Stimulated activated CD4-positive, alpha-beta T cell treated with anti-CD3 and anti-CD28 coated beads, TNF-alpha, amount 100 ng/mL, for 1 hour (primary cell): ENCODE measurements around the gene PCYT1A.
"Not testable (repeated sequence)": the region's sequence is repeated elsewhere in the genome, so short reads cannot be mapped to it uniquely, and the experiment has no call there.

Source experiments
- DNase-seq, 3 donors: peaks; one replicate each; pipeline ENCODE4 v3.0.0-alpha.2; 2020; ENCODE audit warnings: low read depth in 3 of 3, low spot score in 1 of 3

The PCYT1A gene

DNA sequence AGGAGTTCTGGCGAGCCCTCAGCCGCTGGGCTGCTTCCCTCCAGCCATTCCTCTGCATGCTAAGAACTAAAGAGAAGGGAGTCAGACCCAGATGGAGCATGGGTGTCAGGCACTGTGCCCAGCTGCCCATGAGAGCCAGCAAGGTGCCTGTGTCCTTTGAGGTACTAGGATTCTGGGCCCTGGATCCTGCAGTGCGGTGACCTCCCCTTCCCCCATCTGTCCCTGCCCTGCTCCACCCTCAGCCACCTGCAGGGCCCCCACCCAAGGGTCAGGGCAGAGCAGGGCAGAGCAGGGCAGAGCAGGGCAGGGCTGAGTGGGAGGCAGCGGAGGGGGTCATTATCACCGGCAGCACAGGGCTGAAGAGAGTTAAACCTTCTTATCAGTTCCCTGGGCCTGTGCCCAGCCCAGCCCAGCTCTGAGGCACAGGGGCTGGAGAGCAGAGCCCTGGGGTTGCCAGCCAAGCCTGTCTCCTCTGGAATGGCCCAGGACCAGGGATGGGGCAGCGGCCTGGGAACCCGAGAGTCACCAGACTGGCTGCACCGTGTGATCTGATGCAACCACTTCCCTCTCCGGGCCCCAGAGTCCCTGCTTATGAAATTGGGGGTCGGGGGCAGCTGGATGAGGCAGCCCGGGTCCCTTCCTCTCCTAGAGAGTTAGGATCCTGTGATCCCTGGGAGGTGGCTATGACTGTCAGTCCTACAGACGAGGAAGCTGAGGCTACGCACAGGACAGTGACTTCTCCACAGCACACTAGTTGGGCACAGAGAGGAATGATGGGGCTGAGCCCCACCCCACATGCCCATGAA, 93.6 kb downstream of the PCYT1A start:
- no peak for DNase-seq

DNA sequence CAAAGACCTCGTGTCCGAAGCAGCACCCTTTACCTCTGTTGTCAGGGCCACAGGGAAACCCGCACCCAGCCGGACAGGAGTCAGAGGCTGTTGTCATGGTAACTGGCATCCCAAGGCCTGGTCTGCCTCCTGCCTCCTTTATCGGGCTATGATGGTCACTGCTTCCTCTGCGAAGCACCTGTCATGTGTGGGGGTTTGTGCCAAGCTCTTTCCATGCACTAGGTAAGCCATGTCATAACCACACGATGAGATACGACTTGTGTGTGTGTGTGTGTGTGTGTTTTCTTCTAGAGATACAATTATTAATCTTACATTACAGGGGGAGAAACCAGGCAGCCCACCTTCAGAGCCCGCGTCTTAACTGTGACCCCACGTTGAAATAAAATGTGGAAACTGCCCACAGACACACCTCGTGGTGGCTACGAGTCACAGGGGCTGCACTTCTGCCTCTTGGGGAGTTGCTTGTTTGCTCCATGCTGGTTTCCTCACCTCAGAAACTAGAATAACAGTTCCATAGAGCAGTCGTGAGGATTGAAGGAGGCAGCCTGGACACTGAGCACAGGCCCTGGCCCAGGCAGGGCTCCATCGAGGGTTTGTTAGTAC, 94.3 kb downstream of the PCYT1A start:
- no peak for DNase-seq

DNA sequence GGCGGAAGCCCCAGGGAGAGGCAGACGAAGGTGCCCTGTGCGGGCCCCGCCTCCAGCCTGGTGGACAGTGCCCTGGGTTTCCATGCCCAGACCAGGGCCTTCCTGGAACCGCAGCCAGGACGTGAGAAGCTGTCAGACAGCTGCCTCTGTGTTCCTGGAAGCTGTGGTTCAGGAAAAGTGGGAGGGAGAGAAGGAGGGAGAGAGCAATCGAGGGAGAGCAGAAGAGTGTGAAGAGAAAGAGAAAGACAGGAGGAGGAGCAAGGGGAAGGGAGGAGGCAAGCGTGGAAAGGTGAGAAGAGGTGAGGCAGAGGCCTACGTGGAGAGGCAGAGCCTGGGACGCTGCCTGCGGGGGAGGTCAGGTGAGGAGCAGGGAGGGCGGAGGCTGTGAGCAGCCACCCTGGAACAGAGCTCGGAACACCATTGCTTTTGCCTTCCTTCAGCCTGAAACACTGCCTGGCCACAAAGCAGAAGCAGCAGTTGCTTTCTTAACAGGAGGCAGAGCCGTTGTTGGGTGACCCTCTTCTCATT, 94.9 kb downstream of the PCYT1A start:
- no peak for DNase-seq

DNA sequence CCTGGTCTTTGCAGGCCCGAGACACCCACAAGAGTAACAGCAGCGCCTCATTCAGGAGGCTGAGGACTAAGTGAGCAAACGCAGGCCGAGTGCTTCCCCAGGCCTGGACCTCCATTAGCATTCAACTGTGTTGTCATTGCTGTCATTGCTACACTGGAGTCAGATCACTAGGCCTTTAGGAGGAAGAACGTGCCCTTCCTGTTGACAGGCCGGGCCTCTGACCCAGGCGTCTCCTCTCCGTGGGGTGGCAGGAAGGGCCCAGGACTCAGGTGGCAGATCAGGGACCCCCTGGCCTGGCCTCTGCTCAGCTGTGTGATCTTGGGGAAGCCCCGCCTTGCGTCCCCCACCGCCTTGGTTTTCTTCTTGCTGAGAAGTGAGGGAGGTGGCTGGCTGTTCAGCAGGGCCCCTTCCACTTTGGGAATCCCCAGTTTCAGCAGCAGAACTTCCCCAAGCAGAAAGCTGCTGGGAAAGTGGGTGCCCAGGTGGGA, 95.4 kb downstream of the PCYT1A start:
- DNase-seq: no peak

DNA sequence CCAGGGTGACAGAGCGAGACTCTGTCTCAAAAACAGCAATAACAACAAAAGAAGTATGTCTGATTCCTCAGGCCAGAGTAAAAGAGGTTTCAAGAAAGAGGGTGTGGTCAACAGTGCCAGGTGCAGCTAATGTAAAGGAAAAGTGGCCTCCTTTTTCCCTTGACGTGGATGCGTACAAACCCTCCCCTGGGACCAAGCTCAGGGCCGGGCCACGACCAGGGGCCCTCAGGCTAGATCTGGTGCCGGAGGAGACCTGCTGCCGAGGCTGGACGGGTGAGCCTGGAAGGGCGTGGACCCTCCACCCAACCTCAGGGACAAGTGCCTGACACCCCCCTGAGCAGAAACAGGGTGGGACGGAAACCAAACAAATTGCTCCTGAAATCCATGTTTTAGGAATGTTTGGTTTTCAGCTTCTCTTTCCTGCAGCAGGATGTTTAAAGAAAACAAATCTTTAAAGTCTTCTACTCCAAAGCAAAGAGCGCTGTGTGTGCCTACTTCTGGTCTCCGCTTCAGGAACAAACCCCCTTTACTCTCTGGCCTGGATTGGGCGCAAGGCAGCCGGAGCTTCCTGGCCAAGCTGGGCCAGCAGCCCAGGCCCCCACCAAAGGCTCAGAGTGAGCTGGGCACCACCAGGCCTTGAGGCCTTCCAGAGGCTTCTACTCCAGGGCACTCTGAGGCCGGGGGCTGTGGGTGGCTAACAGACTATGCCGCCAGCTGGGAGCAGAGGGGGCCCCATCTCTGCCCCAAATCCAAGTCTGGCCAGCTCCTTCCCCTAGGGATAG, 97.8 kb downstream of the PCYT1A start:
- DNase-seq: no peak

DNA sequence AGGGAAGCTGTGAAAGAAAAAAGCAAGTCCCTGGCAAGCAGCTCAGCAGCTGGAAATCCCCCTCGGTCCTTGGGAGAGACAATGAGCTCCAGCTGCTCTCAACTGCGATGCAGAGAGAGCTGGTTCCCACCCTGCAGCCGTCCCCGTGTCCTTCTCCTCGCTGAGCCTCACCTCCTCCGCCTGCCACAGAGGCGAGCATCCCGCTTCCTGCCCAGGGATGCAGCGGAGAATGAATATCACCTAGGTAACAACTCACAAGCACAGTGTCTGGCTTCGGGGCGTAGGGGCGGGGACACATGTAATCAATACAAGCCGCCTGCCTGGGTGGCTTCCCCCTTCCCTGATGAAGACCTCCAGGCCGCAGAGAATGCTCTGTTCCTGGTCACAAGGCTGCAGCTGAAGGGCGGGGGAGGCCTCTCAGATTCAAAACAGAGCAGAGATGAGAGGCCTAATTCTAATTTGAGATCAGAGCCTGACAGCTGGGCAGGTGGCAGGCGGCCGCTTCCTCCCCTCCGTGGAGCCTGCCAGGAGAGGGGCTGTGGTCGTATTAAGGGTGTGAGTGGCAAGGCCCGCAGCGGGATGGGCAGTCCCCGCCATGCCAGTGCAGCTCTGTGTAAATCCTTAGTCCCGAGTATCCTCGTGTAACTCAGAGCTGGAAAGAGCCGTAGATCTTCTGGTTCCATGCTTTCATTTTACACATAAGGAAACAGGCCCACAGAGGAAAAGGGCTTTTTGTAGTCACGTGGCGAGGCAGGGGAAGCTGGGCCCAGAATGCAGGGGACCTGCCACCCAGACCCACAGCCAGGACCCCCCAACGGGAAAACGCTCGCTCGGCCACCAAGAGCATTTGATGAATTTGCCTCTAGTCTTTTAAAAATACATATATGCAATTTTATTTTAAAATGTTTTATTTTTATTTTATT, 100.6 kb downstream of the PCYT1A start:
- DNase-seq: no peak

DNA sequence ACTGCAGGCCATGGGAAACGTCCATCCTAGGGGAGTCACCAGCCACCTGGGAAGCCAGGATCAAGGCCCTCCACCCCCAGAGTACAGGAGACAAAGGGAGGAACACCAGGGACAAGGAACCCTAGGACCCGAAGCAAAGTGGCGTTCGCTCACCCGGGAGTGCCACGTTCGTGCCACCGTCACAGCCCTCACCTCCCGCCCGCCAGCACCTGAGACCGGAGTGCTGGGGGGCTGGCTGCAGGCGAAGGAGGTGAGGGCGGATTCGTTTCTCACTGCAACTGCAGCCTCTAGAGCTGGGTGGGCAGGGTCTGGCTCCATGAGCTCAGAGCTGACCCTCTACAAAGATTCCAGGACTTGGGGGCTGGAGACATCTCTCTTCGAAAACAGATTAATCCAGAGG, 102.6 kb downstream of the PCYT1A start:
- no peak for DNase-seq

DNA sequence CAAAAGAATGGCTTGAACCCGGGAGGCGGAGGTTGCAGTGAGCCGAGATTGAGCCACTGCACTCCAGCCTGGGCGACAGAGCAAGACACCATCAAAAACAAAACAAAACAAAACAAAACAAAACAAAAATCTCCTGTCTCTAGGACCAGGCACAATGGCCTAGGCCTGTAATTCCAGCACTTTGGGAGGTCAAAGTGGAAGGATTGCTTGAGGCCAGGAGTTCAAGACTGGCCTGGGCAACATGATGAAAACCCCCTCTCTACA, 103.4 kb downstream of the PCYT1A start:
- DNase-seq: not testable (repeated sequence)

DNA sequence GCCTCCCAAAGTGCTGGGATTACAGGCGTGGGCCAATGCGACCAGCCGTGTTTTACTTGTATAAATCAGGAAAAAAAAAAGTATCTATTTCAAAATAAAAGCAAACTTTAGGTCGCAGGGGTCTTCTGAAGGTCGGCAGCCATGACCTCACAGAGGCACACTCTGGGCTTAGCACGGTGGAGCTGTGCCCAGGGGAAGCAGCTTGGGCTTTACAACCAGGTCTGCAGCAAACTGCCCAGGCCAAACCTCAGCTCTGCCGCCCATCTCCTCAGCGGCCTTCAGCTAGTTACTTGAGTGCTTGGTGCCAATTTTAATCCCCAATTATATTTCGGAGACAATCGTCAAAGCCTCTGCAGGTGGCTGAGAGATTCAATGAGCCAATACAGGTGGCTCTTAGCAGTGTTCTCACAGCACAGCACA, 106.4 kb downstream of the PCYT1A start:
- no peak for DNase-seq

DNA sequence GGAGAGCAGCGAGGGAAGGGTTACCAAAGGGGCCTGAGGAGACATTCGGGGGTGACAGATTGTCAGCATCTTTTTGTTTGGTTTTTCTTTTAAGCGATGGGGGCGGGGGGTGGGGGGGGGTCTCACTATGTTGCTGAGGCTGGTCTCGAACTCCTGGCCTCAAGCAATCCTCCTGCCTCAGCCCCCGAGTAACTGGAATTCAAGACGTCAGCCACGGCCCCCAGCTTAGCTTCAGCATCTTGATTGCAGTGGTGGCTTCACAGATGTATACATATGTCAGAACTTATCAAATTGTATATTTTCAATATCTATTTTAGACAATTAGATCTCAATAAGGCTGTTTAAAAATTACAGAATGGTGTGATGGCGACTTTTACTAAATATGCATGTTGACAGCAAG, 107.2 kb downstream of the PCYT1A start:
- DNase-seq: no peak
